GM18870 (cell line): ENCODE measurements around the gene HM13.
"Not testable (repeated sequence)": the region's sequence is repeated elsewhere in the genome, so short reads cannot be mapped to it uniquely, and the experiment has no call there.

Experiments
- ATAC-seq: cut with Tn5 transposase; IDR thresholded peaks from one replicate; pipeline ENCODE4 v1.9.1; 2021; ENCODE audit warnings: moderate library complexity; ENCODE audit not compliant: unreplicated experiment

The HM13 gene

GRCh38 chr20:31606804-31607639 lies 92.8 kb downstream of the HM13 start:
- no peak for ATAC-seq

GRCh38 chr20:31607640-31608250 lies 93.5 kb downstream of the HM13 start:
- ATAC-seq: no peak

- no peak for ATAC-seq
Measured at GRCh38 chr20:31608251-31608945, 94.2 kb downstream of the HM13 start.

GRCh38 chr20:31612271-31612640 lies 98.0 kb downstream of the HM13 start:
- not testable (repeated sequence) for ATAC-seq

GRCh38 chr20:31615416-31615815 lies 101.2 kb downstream of the HM13 start:
- no peak for ATAC-seq

- ATAC-seq: no peak
Measured at GRCh38 chr20:31617432-31618104, 103.3 kb downstream of the HM13 start.
